GM11168 (cell line): ENCODE data around the gene CTBP2.

Experiments
- in situ Hi-C: fragments of 300-500 bp; cut with MboI; formaldehyde crosslinking; loops from one replicate; pipeline ENCODE4 v1.12.0; 2022; ENCODE audit warnings: low sequenced_read_pairs; ENCODE audit not compliant: unreplicated experiment

CTBP2 gene

GRCh38 chr10:124936813-124937212 lies 223.6 kb downstream of the CTBP2 start:
- in situ Hi-C loops, result no loop called here

GRCh38 chr10:124935946-124936345 lies 224.4 kb downstream of the CTBP2 start:
- in situ Hi-C loops, result no loop called here
